HG02852 (cell line): ENCODE results near the gene TRAT1.

Experiments used
- ATAC-seq: cut with Tn5 transposase; IDR thresholded peaks from one replicate; pipeline ENCODE4 v1.9.1; 2021; ENCODE audit warnings: mild to moderate bottlenecking, moderate library complexity; ENCODE audit not compliant: unreplicated experiment

TRAT1 gene

DNA sequence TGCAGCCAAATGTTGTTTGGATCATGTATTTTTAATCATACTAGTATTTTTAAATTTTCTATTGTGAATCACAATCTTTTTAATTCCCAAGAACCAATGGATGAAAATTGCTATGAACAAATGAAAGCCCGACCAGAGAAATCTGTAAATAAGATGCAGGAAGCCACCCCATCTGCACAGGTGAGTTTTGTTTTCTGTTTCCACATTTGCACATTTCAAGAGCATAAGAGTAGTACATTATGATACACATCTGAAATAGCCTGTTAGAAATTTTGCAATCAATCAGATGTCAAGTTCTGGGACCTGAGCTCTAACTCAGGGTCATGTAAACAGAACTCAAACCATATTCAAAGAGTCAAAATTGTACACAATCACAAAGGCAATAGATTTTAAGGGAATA lies 26.5 kb downstream of the TRAT1 start:
- no peak for ATAC-seq

DNA sequence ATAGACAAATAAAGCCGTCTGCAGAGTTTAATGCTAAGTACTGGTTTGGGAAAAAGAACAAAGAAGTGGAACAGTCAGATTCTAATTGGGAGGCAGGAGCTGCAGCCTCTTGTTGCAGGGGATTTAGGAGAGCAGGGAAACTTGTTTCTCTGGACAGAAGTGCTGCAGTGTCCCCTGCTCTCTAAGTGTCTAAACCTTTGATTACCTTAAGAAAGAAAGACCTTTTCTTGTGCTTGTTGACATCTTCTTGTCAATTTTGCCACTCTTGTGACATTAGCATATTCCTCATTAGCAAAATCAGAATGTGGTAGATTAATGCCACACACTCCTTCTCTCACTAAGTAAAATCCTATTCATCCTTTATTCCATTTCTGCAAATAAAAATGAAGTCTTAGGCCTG lies 38.8 kb downstream of the TRAT1 start:
- ATAC-seq, result no peak

DNA sequence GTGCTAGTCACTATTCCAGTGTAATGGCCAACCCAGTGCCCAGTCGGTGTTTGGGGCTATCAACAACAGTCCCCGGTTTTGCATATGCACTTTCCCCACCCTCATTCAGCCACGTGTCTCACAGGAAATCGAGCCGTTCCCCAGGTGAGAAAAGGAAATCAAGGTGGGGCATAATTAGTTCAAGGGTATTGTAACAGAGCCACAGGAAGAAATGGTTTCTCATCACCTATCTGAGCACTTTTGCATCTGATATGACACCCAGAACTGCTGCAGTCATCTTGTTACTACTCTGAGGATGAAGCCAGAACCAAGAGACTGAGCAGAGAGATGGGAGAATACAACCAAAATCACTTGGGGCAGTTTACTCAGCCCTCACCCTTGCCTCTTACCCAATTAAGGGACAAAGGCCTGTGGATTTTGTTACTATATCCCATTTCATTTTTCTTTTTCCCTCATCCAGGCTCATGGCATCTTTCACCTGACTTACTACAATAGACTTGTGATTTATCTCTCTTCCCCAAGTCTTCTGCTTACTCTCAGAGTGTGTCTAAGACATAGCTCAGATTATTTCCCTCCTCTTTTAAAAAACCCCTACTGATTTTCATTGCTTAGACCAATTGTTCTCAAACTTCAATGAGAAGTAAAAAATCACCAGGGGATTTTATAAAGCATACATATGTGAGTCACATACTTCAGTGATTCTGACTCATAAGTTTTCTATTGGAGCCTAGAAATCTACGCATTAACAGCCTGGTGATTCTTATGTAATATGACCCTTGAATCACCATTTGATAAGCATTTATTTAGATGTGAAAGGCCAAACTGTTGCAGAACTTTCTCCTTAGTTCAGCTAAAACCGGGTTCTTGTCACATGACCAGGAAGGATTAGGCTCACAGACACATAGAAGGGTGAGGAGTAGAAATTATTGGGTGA lies 40.5 kb downstream of the TRAT1 start:
- peak; percentile 67 for ATAC-seq

DNA sequence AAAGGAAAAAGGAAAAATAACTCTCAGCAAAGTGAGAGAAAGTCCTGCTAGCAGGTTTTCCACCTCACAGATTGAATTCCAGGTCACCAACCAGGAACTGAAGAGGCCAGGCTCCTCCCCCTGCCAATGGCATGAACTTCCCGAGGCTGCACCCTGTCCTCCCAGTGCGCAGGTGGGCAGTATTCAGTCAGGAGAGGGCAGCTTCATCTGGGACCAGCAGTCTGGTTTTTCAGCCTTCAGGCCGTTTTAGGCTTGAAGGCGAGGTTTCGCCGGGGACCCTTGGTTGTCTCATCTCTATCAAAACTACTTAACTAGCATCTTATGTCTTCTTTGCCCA lies 41.2 kb downstream of the TRAT1 start:
- no peak for ATAC-seq

DNA sequence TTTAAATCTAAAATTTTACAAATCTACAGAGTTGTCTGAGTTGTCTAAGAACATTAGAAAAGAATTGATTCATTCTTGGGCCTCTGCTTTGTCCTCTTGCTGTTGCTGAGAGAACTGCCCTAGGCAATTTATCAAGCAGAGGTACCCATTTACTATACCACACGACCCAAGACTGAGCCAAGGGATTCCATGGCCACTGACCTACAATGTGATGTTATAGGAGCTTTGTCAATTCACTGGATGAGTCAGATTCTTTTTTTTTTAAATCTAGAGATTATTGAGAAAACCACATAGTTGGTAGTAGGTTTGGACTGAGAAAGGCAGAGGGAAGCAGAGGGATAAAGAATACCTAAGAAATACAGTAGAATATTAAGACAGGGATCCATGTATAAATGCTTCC lies 55.3 kb downstream of the TRAT1 start:
- no peak for ATAC-seq

DNA sequence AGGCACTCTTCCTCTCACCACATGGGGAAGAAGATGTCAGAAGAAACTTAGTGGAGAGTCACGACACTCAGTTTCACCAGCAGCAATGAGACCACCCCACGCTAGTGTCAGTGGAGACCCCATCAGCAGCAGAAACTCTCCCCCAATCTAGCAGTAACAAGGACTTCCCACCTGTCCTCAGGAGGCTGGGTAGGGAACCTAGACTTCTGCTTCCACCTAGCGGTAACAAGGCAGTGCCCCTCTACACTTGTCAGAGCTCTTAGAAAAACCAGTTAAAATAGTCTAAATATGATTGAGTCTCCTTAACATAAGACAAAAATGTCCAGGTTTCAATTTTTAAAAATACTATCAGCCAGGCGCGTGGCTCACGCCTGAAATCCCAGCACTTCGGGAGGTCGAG lies 57.3 kb downstream of the TRAT1 start:
- no peak for ATAC-seq

DNA sequence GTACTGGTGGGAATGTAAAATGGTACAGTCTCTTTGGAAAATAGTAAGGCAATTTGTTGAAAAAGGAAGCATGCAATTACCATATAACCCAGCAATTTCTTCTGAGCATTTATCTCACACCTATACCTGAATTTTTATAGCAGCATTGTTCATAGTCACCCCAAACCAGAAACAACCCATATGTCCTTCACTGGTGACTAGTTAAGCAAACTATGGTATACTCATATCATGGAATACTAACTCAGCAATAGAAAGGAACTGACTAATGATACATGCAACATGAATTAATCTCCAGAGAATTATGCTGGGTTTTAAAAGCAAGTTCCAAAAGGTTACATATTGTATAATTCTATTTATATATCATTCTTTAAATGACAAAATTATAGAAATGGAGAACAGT lies 60.2 kb downstream of the TRAT1 start:
- ATAC-seq, result no peak

DNA sequence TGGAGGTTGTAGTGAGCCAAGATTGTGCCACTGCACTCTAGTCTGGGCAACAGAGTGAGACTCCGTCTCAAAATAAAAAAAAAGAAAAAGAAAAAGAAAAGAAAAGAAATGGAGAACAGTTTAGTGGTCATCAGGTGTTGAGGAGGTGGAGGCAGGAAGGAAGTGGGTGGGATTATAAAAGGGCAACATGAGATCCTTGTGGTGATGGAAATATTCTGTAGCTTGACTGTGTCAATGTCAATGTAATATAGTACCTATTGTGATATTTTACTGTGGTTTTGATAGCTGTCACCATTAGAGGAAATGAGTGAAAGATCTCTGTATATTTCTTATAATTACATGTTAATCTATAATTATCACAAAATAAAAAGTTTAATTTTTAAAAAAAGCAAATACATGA lies 60.8 kb downstream of the TRAT1 start:
- no peak for ATAC-seq

DNA sequence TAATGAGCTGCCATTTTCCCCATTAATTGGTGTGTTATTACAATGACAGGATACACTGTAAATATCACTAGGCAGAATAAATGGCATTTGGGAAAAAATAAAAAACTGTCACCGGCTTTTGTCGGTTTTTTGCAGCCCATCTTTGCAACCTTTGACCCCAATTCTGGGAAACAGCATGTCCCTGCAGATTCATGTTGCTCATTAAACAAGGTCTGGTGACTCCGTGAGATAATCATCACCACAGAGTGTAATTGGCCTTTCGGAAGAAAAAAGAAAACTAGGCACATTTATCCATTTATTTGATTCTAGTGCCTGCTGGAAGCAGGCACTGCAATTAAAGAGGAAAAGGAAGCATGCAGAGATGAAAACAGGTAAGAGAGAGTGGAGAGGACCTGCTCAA lies 64.5 kb downstream of the TRAT1 start:
- no peak for ATAC-seq

DNA sequence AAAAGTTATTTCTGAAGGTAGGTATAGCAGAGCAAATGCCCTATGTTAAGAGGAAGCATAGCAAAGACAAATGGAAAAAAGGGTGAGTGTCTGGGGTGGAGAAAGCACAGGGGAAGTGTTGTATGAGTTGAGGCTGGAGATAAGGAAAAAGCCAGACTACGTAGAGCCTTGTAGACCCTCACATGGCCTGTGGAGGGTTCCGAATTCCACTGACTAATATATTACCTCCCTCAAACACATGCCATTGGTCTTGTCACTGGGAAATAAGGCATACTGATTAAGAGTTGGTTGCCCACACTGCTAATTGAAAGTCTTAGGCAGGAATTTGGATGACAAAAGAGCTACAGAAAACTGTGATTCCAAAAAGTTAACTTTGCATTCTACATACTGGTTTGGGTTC lies 65.2 kb downstream of the TRAT1 start:
- no peak for ATAC-seq

DNA sequence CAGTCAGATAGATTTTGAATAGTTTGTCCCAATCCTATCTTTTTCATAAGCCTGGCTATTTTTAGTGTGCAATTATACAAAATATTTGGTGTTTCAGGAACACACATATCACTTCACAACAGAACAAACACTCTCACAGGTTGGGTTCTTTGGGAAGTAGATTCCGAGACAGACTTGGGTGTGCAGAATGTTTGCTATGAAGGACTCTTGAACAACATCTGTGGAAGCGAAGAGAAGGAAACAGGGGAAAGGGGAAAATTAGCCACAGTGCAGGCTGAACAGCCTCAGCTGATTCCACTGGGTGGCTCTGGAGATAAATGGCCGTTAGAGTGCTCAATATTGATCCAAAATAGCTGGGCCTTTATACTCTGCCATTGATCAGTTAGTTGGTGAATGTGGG lies 69.2 kb downstream of the TRAT1 start:
- no peak for ATAC-seq

DNA sequence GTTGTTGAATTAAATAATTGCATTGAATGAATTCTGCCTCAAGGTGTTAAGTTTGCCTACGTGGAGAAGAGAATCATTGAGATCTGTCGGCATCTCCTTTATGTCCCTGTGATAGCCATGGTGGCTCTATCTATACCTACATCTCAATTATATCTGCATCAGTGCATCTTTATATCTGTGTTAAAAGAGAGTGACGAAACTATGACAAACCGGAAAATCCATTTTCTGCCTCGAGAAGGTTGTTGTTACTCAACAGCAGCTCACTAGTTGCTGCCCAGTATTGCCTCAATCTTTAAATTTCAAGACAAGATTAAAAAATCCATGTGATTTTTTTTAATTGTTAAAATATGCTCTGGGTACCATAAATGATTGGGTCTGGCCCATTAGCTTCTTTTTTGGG lies 72.4 kb downstream of the TRAT1 start:
- no peak for ATAC-seq

DNA sequence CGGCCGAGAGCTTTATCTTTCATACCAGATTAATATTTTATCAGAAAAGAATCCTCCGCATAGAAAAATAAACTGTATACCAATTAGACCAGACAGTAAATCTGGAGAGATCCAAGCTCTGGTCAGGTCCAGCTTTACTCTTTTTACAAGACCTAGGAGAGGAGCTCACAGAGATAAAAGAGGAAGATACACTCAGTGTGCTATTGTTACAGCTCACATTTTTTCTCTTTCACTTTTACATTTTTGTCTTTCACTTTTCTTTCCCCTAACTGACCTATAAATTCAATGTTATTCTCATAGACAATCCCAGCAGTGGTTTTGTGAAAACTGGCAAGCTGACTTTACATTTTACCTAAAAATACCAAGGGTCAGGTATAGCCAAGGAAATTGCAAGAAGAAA lies 75.3 kb downstream of the TRAT1 start:
- no peak for ATAC-seq

DNA sequence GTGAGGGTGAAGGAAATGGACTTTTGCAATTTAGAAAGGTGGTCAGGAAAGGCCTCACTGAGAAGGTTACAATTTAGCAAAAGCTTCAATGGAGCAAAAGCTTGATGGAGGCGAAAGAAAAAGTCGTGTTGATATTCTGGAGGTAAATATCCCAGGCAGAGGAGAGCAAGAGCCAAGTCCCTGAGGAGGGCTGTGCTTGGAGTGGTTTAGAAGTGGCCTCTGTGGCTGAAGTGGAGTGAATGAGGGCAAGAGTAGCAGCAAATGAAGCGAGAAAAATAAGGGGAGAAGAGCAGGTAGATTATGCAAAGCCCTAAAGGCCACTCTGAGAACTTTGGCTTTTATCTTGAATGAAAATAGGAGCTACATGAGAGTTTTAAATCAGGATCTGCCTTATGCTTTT lies 76.9 kb downstream of the TRAT1 start:
- ATAC-seq, result no peak
